GM19468 (cell line): ENCODE data around the gene PRELP.
"Not testable (repeated sequence)": the region's sequence is repeated elsewhere in the genome, so short reads cannot be mapped to it uniquely, and the experiment has no call there.

ENCODE experiments used
- ATAC-seq: cut with Tn5 transposase; IDR thresholded peaks from one replicate; pipeline ENCODE4 v1.9.1; 2021; ENCODE audit warnings: mild to moderate bottlenecking, moderate library complexity, moderate number of reproducible peaks; ENCODE audit not compliant: unreplicated experiment; ENCODE audit errors: extremely low read depth

Gene PRELP

DNA sequence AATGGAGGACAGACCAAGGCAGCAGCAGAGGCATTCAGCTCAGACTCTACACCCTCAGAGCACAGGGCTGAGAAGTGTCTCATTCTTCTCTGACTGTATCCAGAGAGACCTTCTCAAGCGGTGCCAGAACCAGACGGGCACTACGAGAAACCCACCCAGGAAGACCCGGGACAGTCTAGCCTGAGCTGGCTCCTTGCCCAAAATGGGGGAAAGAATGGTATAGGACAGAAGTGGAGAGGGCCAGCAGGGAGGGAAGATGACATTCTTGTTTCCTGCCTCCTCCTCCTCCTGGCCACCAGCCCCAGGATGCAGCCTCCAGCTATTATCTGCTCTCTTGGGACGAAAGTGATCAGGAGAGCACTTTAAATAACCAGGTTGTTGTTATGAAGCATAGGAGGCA is 22.6 kb upstream of the PRELP start:
- ATAC-seq, result no peak

DNA sequence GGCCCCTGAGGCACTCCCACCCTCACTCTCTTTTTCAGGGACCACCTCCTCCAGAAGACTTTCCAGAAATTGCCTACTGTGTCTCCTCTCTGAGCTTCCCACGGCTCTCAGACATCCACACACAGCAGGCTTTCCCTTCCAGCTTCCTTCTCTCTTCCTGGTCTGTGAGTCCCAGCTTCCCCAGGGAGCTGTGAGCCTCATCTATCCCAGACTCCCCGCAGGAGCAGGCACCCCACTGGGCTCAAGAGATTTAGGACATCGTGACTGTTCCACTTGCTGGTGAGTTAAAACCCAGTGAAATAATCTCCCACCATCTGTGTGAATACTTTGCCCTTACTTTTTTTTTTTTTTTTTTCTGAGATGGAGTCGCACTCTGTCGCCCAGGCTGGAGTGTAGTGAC is 22.0 kb upstream of the PRELP start:
- ATAC-seq, result no peak

DNA sequence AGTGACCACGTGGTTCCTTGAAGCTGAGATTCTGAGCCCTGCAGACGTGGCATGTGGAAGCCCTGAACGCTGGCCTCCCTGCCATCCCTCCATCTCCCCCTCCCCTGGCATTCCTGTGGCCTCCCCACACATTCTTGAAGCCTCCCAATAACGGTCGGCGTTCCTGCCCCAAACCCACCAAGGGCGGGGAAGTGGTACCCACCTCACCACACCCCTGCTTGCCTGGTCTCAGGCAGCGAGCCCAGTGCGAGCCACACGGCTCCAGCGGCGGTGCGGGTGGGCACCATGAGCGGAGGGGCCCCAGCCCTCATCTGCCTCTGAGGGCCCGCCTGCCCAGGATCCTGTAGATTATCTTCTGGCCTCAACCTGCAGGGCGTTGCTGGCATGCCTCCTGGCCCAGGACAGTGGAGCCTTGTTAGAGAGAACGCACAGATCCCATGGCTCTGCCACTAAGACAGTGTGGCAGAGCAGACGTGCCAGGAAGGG is 20.6 kb upstream of the PRELP start:
- ATAC-seq, result no peak

- no peak for ATAC-seq
These were observed 19.9 kb upstream of the PRELP start for GRCh38 chr1:203455706-203456105.

DNA sequence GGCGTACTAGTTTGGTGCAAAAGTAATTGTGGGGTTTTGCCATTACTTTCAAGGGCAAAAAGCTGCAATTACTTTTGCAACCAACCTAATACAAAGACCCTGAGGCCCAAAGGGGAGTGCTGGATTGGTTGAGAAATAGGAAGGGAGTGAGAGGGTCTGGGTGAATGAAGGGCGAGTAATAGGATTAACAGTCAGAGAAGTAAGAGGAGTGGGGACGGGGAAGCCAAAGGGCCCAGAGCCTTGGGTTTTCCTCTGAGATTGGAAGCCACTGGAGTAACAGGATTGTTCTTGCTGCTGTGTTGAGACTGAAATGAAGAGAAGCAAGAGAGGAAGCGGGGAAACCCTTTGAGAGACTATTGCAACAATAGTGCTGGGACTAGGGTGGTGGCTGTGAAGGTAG is 19.0 kb upstream of the PRELP start:
- no peak for ATAC-seq

DNA sequence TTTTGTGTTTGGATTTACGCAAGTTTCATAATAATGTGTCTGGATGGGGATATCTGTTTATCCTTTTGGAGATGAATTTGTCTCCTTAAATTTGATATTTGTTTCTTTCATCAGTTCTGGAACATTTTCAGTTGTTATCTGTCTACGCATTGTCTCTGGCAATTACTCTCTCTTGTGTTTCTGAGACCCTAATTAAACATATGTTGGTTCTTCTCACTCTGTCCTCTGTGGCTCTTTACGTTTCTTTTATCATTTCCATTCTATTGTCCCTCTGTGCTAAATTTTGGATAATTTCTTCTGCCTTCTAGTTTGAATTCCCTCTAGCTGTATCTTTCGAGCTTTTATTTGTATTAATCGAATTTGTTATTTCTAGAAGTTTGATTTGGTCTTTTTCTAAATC is 17.5 kb upstream of the PRELP start:
- ATAC-seq, result no peak

DNA sequence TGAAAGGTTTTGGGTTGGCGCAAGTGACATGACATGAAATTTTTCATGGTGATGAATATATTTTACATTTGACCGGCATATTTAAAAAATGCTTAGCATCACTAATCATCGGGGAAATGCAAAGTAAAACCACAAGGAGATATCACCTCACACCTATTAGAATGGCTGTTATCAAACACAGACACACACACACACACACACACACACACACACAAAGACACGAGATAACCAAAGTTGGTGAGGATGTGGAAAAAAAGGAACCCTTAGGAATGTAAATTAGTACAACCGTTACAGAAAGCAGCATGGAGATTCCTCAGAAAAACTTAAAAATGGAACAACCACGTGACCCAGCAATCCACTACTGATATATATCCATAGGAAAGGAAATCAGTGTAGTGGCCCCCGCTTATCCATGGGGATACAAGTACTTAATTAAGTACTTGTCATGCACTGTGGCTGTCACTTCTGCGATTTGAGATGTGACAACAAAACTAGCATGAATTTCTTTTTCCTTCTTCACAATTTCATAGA is 15.9 kb upstream of the PRELP start:
- no peak for ATAC-seq

DNA sequence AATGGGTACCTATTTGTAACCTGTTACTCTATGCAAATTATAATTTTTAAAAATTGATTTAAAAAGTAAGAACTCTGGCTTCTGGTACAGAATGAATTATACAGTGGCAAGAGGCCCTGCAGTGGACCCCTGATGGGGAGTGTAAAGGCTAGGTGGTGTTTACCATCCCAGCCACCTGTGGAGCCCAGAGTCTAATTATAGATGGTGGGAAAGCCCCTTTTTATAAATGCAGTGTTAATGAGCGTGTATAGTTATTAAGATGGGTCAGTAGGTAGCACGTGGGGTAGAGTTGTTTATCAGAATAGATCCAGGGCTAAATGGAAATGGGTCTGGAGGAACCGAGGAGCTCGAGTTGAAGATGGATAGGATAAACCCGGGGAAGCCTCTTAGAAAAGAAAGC is 13.9 kb upstream of the PRELP start:
- ATAC-seq, result no peak

DNA sequence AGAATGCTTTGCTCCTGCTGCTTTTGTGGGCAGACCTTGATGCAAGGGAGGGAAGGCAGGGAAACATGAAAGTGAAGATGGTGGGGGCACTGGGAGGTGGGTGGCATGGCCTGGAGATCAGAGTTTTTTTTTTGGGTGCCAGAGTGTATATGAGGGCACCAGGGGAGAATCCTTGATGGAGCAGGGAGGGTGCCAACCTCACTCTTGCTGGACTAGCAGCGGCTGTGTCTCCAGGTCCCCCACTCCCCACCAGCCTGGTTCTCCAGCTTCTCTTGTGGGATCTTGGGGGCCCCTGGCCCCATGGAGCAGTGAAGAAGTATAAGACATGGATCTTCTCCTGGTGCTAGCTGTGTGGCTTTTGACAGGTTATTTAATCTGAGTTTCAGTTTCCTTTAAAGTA is 13.5 kb upstream of the PRELP start:
- ATAC-seq, result no peak

- no peak for ATAC-seq
These were observed 12.7 kb upstream of the PRELP start for GRCh38 chr1:203462878-203463277.

DNA sequence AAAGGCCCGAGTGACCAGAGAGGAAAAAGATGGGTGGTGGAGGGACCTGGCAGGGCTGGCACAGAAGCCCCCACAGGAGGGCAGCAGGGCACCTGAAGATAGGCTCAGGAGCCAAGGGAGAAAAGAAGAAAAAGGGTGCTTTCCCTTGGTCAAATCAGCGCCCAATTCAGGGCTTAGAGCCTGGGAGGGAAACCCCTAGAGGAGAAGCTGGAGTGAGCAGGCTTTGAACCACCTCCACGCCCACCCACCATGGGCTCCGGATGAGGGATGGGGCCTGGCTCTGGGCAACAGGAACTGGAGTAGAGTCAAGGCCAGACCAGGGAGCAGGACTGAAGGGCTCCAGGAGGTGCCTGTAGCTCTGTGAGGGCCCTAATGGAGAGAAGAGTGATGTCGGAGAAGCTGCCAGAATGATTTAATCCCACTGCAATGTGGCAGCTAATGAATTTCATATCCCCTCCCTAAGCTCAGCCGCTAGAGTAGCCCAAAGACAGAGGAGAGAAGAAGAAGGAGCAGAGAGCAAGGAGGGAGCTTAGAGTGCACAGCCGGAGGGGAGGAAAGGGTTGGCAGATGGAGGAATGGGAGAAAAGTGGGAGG is 12.0 kb upstream of the PRELP start:
- ATAC-seq, result no peak

DNA sequence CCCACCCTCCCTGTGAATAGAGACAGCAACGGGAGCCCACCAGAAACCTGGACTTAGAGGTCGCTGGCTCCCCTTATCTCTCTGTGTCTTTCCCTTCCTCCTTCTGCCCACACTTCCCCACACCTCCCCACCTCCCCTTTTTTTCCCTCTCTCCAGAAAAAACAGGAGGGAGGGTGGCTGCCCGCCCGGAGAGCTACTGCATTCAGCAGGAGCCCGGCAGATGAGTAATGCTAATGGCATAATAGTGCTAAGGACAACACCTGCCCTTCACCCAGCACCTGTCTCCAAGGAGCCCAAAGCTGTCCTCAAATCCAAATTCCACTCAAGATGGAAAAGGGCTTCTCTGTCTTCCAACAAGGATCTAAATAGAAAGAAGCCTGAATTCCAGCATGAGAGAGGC is 11.4 kb upstream of the PRELP start:
- ATAC-seq, result no peak

- no peak for ATAC-seq
These were observed 10.9 kb upstream of the PRELP start for GRCh38 chr1:203464743-203465142.

- ATAC-seq, result no peak
These were observed 10.3 kb upstream of the PRELP start for GRCh38 chr1:203465146-203465798.

DNA sequence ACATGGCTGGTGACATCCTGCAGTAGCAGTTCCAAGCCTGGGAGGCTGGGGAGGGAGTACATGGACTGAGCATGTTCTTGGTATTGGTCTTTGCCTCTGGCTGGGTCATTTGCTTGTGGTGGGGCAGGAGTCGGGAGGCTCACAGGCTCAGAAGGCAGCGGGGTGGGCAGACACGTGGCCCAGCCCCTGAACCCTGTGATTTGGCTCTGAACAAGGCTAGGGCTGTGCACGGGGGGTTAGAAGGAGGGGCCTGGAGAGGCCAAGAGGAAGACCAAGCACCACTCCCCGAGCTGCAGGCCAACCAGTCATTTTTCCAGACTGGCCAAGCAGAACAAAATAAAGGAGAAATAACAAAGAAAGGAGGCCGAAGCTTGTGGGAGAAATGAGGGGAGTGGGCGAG is 9.7 kb upstream of the PRELP start:
- no peak for ATAC-seq

DNA sequence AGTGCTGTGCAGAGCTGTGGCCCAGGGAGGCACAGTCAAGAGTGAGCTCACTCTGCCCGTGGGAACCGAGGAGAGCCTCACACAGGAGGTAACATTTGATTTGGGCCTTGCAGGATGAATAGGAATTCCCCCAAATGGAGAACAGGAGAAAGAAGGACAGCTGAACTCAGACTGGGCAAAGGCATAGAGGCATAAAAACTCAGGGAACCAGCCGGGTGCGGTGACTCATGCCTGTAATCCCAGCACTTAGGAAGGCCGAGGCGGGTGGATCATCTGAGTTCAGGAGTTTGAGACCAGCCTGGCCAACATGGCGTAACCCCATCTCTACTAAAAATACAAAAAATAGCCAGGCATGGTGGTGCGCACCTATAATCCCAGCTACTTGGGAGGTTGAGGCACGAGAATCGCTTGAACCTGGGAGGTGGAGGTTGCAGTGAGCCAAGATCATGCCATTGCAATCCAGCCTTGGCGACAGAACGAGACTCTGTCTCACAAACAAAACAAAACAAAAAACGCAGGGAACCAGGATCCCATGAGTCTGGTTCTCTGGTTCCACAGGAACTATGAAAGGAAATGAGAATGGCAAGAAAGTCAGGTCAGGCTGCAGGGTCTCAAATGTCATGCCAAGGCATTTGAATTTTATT is 8.6 kb upstream of the PRELP start:
- not testable (repeated sequence) for ATAC-seq

GRCh38 chr1:203467550-203467921 is 8.1 kb upstream of the PRELP start:
- ATAC-seq, result no peak

GRCh38 chr1:203468326-203468725 is 7.3 kb upstream of the PRELP start:
- ATAC-seq, result no peak

- no peak for ATAC-seq
These were observed 5.4 kb upstream of the PRELP start for GRCh38 chr1:203470240-203470639.

DNA sequence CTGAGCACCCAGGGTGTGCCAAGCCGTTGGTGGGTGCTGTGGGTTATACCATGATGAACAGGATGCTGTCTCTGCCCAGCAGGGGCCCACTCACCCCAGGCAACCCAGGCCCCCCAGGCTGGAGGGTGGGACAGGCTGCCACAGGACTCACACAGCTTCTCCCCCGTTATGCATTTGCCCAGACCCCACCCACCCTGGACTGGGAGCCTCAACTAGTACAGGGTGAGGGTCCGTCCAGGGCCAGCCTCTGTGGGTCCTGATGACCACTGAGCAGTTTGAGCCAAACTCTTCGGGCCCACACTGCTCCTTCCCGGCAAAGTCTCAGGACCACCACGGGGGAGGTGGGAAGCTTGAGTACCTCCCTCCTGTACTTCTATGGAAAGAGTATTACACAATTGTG is 3.8 kb upstream of the PRELP start:
- no peak for ATAC-seq

- ATAC-seq, result no peak
These were observed 2.3 kb upstream of the PRELP start for GRCh38 chr1:203473281-203473680.
